D721Med (cell line): ENCODE measurements around the gene WASL.

ENCODE experiments used
- DNase-seq: peaks from one replicate; pipeline ENCODE4 v3.0.0; 2011; ENCODE audit warnings: low spot score; ENCODE audit not compliant: insufficient read length
- FAIRE-seq: peaks from 2 replicates; lab custom pipeline; 2011; peaks lifted over from hg19 to GRCh38; lab: Jason Lieb, UNC
- CTCF ChIP-seq: IDR thresholded peaks from 2 replicates; pipeline ENCODE4 v1.5.1; 2012; ENCODE audit warnings: mild to moderate bottlenecking, control low read depth; ENCODE audit not compliant: insufficient read depth; ENCODE audit errors: missing control alignments

WASL gene

GRCh38 chr7:123715198-123715597 is 33.6 kb downstream of the WASL start:
- TF ChIP-seq CTCF, result no peak
- DNase-seq, result no peak
- no peak for FAIRE-seq

- FAIRE-seq (no peak), DNase-seq (no peak)
- no peak for TF ChIP-seq CTCF
Measured at GRCh38 chr7:123714296-123715080, 34.3 kb downstream of the WASL start.

- DNase-seq, result no peak
- no peak for TF ChIP-seq CTCF
- FAIRE-seq, result no peak
Measured at GRCh38 chr7:123712619-123713018, 36.2 kb downstream of the WASL start.

- no peak for DNase-seq
- no peak for FAIRE-seq
- TF ChIP-seq CTCF, result no peak
Measured at GRCh38 chr7:123711832-123712293, 36.9 kb downstream of the WASL start.

GRCh38 chr7:123710683-123711082 is 38.1 kb downstream of the WASL start:
- no peak for DNase-seq
- no peak for TF ChIP-seq CTCF
- FAIRE-seq, result peak; percentile 38

GRCh38 chr7:123709525-123709924 is 39.3 kb downstream of the WASL start:
- DNase-seq (no peak), FAIRE-seq (peak; percentile 16)
- no peak for TF ChIP-seq CTCF
